HG02623 (cell line): ENCODE measurements around the gene NAP1L5.

Experiments used
- ATAC-seq: cut with Tn5 transposase; IDR thresholded peaks from one replicate; pipeline ENCODE4 v1.9.1; 2021; ENCODE audit warnings: moderate library complexity; ENCODE audit not compliant: unreplicated experiment

NAP1L5 gene, protein sequence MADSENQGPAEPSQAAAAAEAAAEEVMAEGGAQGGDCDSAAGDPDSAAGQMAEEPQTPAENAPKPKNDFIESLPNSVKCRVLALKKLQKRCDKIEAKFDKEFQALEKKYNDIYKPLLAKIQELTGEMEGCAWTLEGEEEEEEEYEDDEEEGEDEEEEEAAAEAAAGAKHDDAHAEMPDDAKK

DNA sequence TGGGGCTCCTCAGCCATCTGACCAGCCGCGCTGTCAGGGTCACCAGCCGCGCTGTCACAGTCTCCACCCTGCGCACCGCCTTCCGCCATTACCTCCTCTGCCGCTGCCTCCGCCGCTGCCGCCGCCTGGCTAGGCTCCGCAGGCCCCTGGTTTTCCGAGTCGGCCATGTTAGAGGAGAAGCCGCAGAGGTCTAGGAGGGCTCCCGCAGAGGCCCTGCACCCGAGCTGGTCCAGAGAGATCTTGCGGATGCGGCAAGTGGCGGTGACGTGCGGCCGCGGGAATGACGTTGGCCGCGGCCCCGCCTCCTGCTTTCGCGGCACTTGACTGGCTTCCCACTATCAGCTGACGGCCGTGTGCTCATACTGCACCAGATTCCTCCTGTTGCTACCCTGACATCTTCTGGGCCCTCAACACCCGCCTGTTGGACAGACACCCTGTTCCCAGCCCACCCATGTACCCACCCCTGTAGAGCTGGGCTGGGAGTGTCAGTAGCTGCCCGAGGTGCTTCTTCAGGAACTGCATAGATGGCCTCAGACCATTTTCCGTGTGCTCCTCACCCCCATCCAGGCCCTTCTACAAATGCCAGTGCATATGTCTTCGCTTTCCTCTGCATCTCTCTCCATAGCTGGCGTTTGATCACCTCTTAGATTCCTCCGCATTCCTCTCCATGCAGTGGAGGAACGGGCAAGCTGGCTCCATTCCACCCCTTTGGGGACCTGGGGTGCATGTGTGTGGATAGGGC, at the start of gene NAP1L5:
Gene NAP1L5 (minus strand): TSS at position 242 of the 742 bp plus-strand sequence. CDS start 75 bp downstream, at position 167.
- peak; percentile 97 for ATAC-seq

DNA sequence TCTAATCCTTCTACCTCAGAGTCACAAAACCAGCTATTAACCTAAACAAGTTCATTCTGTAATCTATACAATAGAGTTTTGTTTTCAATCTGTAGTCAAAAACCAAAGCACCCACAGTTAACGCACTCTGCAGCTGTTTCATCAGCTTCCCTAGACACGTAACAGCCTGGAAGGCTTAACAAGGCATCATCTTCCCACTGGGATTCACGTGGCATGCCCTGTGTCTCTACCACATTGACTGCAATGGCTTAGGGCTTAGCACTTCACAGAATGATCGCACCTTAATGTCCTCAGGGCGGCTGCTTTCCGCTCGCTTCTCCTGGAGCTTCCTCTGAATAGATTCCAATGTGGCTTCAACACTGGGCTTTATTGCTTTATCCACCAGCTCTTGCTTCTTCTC, 49.7 kb upstream of the NAP1L5 start:
- ATAC-seq = no peak

DNA sequence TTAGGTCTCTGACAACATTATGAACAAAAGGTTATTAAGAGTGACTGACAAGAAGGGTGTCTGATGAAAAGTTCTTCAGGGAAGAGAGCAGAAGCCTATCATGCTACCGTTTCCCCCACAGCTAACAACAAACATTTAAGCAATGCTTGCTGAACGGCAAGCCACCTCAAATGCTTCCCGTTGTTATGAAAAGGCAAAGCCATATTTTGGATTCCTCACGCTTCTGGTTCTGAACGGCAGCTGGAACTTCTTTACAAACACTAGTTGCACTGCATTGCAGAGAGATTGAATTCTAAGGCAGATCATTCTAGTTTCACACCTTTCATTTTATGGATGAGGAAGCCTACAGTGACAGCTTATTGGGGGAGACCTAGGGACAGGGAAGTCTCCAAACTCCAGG, 48.6 kb upstream of the NAP1L5 start:
- ATAC-seq = no peak

DNA sequence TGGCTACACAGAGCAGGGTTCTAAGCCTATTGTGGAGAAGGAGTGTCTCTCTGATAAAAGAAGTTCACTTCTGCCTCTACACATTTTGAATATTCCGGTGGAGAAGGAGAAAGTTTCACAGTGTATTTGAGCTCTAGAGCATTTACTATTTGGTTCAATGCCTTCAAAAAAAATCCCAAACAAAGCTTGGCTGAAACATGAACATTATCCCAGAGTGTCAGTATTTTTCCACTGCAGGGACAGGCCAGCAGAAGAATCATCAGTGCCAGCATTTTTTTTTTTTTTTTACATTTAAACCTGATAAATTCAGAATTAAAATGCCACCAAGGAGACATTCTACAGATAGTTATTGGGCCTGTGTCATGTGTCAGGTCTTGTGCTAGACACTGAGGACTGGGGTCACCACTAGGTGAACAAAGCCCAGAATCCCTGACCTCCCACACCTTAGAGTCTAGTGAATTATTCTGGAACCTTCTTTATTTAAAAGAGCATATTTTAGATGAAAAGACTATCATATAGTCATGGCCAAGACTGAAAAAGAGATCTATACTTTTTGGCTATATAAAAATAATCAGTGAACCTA, 48.0 kb upstream of the NAP1L5 start:
- no peak for ATAC-seq

DNA sequence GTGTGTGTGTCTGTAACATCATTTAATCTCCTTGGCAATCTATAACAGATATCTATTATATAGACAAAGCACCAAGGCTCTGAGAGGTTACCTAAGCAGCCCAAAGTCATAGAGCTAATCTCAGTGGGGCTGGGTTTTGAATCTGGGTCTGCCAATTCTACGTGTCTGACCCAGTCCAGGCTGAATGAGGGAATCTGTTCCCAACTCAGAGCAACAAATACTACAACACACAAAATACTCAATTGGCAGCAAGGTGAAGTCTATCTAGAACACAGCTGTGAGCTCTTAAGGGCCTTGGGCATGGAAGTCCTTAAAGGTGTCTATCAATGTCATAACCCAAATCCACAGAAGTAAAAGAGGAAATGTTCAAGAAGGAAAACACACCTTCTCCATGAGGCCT, 47.5 kb upstream of the NAP1L5 start:
- ATAC-seq = no peak

DNA sequence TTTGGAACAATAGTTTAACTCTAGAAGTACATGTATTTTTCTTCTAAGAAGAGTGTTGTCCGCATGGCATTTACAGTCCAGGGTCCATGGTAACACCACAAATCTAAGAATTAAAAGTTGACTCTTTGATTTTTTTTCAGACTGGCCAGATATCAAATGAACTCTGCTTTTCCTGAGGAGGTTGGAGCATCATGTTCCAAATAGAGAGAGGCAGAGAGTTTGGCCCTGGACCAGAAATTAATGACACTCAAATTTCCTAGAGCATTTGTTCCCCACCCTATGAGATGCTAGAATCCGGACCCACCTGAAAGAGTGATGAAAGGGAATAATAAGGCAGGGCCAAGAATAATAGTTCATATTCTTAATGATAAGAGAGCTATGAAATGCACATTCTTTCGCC, 47.0 kb upstream of the NAP1L5 start:
- ATAC-seq = no peak

DNA sequence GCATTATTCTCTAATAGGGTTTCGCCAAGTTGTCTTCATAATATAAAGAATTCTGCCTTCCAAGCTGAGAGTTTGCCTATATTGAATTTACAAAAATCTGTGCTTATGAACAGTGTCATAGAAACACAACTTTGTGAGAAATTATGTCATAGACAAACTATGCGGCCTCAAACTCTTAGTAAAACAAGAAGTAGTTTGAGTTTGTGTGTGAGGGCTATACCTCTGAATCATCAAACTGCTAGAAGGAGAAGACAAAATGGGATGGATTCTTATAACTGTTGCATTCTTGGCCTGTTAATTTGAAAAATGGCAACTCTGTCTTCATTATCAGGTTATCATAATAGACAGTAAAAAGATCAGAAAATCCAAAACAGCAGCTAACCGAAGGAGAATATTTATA, 46.1 kb upstream of the NAP1L5 start:
- no peak for ATAC-seq

DNA sequence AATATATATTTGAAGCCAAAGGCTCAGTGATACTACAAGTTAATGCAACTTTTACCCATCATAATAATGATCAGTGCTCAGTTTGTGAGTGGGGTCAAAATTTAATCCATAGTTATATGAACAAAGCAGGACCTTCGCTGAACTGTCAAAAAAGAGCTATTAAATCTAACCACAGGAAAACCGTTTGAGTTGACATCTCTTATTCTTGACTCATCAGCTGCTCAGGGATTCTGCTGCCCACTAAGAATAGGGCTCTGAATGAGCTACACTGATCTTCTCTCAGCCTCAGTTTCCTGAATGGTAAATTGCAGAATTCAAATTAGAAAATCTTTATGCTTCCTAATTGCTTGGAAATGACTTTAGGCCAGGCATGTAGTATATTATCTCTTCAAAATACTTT, 44.9 kb upstream of the NAP1L5 start:
- ATAC-seq = no peak

DNA sequence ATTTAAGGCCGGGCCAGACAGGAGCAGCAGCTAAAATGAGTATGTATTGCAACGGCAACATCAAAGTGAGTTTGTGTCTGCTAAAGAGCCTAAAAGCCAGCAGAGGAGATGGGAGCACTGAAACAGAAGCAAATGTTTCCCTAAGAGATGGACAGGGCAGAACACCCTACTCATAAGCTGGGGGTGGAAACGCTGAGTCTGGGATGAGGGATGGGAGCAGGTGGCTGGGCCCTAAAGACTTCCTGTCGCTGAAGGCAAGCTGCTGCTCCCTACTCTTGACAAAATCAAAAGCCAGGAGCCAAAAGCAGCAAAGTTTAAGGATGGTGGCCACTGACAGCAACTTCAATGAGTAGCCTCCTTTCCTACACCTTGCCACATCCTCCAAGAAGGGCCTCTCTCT, 40.6 kb upstream of the NAP1L5 start:
- no peak for ATAC-seq

DNA sequence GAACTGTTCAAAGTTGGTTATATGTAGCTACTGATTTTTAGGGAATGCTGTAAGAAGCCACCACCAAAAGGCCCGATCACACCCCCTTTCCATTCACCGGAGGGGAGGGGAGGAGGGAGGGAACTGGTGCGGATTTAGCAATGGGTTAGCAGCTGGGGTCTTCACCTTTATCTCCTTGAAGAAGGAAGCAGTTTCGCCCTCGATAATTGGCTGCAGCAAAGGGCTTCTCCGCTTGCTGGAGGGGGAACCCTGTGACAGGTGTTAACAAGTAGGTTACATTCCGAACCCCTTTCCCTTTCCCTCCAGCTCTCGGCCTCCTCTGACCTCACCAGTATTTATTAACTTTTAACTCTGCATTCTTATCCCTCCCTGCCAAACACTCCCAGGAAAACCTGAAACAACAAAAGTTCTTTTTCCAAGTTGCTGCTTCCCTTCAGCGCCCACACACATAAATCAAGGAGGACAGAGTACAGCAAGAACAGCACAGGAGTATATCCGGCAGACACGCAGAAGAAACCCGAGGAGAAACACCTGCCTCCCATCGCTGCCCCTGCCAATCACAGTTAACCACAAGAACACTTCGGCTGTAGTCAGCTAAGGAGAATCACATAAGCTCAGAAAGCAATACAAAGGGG, 39.8 kb upstream of the NAP1L5 start:
- peak; percentile 93 for ATAC-seq

DNA sequence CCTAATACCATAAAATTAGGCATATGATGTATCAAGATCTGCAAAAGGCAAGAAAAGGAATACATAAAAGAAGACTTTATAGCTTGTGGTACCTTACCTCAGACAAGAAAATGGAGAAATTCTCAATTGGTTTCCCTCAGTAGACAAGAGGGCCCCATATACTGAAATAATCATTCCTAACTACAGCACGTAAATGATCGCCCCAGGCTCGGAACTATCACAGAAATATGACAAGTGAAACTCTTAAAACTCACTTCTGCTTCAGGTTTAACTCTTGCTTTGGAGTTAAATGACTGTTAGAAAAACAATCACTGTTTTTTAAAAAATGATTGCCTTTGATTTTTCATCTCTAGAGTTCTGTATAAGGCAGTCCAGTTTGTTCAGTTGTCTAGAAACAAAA, 38.6 kb upstream of the NAP1L5 start:
- no peak for ATAC-seq

DNA sequence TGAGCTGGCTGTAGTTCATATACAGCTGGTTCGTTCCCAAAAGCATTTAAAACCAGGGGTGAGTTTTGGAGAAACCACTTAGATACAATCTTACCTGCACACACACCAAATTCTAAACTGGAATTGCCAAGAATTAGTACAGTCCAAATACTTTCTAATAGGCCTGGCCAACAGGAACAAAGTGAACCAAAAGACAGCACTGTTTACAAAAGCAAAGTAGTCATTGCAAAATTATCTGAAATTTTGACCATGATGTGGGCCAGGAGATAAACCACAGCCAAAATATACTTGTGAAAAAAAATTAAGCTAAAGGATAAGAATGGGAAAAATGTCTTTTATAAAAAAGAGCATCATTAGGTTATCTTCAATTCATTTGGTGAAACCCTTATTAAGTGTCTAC, 37.9 kb upstream of the NAP1L5 start:
- no peak for ATAC-seq

DNA sequence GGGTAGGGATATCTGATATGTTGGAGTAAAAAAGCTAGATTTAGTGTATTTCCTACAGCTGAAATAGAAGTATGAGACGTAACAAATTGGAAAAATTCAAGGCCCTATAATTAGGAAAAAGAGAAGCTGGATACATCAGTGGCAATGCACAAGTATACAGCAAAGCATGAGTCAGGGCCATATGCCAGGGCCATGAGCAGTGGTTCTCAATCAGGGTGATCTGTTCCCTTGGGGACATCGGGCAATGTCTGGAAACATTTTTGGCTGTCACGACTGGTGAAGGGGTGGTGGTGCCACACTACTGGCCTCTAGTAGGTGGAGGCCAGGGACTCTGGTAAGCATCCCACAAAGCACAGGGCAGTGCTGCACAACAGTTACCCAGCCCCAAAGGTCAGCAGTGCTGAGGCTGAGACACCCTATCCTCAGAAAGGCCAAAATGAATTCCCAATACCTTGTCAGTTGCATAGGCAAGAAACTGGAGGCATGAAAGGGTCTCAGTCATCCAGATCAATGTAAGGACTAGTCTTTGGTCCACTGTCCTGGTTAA, 36.8 kb upstream of the NAP1L5 start:
- ATAC-seq = no peak

DNA sequence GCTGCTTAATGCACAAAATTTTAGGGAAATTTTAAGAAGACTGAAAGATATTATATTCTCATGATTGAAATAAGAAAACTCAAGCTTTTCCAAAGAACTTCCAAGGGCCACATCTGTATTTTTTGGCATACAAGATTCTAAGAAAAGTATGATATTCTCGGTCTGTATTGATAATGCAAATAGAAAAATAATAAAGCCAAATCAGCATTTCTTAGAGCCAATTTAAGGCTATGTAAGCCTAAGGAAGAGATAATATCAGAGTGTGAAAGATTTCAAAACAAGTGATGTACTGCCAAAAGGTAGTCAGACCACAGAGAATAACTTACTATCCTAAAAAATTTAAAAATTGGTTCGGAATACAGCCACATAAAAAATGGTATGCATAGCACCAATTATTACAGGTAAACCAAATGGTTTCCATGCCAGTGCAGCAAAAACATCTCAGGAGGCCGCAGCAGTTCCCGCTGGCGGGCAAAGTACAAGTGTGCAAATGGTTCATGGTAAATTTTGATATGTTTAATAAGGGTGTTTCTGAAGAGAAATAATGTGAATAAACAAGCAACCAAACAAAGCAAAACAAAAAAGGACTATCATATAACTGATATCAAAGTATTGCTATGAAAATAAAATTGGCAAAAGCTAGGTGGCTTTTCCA, 35.2 kb upstream of the NAP1L5 start:
- no peak for ATAC-seq

DNA sequence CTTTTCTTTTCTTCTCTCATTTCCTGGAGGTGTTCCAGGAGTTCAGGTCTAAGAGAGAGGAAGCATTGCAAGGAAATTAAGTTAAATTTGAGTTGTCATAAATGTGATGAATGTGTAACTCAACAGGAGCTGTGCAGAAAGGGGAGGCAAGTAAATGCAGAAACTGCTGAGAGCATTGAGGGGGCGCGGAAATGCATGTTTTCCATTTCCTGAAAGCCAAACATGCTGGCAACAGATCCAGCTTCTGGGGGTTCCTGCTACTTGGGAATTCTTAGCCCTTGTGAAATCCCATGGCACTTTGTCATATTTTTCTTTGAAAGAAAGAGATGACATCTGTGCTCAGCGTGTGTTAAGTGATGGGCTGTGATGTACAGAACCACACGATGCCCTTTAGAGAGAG, 33.8 kb upstream of the NAP1L5 start:
- no peak for ATAC-seq

DNA sequence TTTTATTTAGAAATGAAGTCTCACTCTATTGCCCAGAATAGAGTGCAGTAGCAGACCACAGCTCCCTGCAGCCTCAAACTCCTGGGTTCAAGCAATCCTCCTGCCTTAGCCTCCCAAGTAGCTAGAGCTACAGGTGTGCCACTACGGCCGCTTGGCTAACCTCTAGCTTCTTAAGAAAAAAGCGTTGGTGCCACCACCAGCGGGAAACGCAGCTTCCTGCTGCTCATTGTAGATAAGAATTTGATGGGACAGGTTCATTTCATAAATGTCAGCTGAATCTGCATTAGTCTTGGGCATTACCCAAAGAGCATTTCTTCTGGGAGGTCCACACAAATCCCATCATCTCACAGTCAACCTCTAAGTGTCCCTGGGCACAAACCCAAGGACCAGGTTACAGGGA, 33.2 kb upstream of the NAP1L5 start:
- ATAC-seq = no peak

DNA sequence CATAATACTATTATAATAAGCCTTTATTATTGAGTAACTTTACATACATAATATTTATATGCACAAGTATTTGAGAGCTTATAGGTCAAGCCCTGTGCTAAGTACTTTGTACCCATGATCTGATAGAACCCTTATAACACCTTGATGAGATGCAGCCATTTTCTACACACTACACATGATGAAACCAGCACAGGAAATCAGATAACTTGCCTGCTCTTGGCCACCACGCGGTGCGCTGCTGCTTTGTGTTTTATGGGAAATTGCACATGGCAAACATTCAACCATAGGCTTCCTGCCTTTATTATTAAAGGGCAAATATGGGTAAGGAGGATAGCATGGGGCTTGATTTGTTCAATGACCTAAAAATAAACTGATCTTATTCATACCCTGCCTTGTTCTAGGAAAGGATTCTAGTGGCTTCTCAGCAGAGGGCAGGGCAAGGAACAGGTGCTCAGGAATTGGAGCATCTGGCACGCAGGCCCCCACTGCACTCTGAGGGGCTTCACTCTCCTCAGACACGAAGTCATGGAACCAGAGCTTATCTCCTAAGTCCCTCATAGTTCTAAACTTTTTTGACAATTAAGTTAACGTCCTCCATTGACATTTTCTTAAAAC, 31.6 kb upstream of the NAP1L5 start:
- ATAC-seq = no peak

DNA sequence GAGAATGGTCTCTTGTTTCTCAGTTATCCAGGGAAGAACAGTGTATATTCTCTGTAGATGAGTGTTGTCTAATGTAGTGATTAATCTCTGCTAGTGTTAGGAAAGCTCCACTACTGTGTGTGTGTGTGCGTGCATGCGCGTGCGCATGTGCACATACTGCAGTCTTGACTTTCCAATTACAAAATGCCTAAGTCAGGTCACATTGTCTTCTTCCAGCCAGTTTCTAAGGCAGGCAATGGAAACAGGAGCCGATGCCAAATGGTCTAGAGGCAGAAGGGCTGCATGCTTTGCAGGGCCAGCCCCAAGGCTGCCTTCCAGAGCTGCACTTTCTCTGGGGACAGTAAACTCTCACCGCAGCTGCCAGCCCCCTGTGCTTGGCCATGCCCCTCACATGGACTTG, 30.5 kb upstream of the NAP1L5 start:
- no peak for ATAC-seq

DNA sequence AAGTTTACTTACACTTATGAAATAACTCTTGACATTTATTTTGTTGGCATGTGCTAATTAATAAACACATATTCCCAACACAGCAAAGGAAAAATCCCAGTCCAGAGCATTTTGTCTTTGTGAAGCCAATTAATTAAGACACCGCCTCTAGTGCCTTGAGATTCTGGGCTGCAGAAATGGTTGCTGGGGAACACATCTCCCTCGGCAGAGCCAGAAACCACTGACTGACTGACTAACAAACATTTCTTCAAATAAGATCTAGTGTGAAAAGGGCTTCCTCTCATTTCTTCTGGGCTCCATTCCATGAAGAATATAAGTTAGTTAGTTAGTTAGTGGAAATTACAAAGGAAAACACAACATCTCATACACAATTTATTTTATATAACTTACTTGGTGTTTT, 28.4 kb upstream of the NAP1L5 start:
- no peak for ATAC-seq

DNA sequence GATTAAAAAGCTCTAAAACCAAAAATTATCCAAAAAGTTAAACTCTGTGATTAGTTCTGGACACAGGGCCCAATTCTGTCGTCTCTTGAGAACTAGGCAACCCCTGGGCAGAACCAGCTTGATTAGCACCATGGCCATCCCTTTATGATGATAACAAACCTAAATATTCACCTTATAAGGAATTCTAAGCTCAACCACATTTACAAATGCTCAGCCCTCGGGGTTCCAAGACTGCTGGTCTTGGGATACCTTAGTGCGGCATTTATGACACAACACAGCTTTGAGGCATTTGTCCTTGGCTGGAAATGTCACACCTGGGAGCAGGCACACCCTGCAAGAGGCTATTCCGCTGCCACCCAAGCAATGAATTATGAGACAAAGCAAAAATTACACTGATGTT, 27.5 kb upstream of the NAP1L5 start:
- no peak for ATAC-seq

DNA sequence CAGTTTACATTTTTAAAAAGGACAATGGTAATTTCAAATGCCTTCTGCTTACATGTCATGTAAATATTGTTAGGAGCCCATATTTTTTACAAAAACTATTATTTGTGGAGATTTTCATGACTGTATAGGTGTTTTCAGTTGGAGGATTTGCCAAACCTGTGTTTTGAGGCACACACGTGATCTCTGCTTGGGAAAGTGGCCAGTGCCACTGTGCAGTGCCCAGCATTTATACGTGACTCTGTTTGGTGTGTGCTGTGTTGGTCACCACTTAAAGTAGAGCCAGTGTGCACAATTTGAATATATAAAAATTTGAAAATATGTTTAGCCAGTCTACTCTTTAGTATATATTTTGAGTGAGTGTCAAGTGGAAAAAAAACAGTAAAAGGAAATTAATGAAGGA, 26.8 kb upstream of the NAP1L5 start:
- ATAC-seq = no peak
